ENCODE data around the gene KDM8.

DNA sequence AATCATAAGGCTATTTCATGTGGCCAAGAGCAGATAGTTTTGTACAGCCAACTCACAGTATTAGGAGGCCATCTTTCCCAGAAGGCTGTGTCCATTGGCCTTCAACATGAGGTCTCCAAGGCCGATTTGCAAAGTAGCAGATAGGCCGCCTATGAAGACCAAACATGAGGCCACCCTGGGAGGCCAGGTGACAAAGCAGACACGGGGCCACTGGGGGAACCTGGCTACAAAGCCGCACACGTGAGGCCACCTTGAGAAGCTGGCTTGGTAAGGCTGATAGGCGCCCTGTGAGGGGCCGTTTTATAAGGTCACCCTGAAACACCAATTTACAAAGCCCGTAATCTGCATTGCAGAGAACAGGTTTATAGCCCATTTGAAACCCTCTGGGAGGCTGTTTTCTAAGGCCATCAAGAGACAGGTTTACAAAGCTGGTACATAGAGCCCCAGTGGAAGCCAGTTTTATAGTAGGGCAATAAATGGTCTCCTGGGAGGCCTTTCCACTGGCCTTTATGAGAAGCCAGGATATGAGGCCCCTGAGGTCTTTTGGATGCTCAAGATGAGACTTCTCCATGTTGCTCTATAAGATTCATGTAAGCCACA lies 4.9 kb downstream of the KDM8 start:
- TF ChIP-seq GATA2 (IDR thresholded peaks at IDR 0.05; ENCODE audit: low read depth, low read length), result no peak
- TF ChIP-seq GATA3 (IDR thresholded peaks at IDR 0.05; ENCODE audit: low read depth, low read length), result no peak

Data from SH-SY5Y (cell line).